GM19438 (cell line): Measurements from ENCODE around the gene STXBP6.
A peak's percentile ranks its signal among the peaks of the same experiment; 100 is the strongest.

ENCODE experiments used
- ATAC-seq: cut with Tn5 transposase; IDR thresholded peaks from one replicate; pipeline ENCODE4 v1.9.1; 2021; ENCODE audit warnings: low read depth; ENCODE audit not compliant: unreplicated experiment

Gene STXBP6

DNA sequence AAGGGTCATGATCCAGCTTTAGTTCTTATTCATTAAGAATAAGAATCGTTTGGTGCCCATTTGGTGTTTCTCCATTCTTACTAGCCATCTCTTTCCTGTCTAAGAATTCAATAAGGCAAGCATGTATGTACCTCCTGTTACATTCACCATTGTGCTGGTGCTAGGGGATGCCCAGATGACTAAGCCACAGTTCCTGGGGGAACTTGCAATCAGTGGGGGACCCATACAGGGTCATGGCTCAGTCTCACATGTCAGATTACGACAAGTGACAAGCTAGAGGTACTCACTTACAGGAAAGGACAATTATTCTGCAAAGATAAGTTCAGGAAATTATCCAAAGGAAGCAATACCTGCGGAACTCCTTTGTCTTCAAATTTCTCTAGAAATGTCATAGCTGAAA is 125.4 kb downstream of the STXBP6 start:
- no peak for ATAC-seq

DNA sequence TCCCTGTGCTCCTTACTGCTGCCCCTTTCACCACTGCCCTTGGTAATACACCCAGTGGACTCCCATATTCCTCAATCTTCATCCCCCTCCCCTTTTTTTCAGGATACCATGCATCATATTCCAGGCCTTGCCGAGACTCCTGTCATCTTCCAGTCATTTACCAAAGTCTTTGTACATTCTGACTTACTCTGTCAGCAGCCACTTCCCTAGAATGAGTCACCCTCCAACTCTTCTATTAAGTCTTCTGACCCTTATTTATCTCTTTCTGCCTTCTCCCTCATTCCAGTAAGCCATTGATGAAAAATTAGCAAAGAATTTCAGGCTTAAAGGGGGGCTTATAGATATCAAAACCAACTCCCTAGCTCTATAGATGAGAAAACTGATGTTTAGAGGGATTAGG is 128.0 kb downstream of the STXBP6 start:
- no peak for ATAC-seq

DNA sequence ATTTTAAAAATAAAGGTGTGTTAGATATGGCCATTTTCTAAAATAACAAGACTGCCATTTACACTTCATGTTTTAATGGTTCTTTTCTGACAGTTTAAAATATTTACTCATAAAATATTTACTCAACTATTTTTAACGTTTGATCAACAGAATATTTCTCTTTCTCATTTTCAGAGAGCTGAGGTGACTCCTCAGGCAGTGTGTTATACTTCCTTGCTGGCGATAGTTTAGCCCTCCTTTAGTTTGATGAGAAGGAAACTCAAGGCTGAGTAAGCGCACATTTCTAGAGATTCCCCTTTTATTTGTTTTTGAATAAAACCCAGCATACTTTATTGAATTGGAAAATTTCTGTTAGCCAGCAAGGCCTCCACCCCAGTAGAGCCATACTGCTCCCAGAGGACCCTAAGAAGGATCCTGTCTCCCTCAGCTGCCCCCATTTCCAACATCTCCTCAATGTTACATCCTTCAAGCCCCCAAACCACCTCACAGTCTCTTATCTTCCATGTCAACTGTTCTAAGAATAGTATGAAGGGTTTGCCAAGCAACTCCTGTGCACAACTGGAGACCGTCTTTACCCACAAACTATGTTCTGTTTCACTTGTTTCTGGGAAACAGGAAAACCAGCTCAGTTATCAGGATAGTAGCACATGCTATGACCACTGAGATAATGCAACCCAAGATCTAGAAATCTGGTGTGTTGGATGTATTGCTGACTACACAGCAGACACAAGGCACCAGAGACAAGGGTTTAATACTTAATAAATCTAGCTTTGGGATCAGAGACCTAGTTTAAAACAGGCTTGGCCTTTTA is 129.5 kb downstream of the STXBP6 start:
- no peak for ATAC-seq

DNA sequence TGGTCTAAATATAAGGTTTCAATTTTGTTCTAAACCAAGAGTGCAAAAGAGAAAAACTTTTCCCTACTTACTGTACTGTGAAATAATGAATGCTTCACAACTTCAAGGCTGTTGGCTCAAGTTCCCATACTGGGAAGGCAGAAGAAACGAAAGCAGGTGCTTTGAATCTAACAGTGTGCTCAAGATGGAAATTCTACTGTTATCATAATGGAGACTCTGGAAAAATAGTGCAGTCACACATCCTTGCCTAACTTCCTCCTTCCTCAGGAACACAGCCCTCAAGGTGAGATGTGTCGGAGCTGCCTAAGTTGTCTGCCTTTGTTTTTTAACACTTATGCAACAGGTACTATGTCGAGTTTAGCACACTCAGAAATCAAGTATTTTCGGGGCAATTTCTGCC is 131.1 kb downstream of the STXBP6 start:
- no peak for ATAC-seq

DNA sequence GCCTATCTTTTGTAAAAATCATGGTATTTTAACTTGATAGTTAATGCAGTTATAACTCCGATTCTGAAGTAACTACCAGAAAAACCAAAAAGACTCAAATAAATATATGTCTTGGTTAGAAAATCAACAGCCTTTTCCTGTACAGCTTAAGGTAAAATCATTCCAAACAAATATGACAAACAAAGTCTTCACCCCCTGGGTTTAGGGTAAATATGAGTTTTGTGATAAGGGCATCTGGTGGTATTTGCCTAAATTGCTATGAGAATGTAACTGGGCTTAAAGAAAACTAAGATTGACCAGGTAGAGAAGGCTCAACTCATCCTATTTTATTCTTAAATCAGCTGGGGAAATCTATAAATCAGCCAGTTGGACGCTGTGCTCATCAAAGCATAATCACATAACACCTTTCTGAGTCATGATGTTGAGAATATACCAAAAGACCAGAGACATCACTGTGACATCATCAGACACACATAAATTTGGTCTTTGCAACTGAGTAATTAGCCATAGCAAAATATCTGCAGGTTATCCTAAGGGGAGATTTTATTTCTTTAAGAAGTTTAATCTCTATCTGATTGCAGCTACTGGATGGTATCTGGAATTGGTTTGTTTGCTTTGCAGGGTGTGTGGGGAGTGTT is 133.9 kb downstream of the STXBP6 start:
- ATAC-seq, result no peak

DNA sequence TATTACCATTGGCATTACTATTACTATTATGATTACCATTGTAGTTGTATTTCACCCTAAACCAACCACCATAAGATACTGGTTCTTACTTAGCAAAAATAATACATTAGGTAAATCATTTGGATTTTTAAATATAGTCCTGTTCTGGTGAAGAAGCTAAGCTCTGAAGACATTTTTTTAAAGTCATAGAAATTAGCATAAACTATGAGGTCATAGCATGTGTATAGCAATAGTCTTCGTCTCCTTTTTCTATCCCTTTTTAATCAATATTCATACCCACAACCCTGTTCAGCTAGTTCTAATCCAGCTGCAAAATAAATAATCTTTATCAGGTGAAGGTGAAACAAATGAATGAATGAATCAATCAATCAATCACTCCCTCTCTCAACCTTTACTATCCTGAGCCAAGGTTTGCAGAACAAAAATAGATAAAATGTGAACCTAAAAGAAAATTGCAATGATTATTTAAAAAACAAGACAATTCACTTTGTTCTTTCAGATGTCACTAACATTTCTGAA is 134.5 kb downstream of the STXBP6 start:
- no peak for ATAC-seq

DNA sequence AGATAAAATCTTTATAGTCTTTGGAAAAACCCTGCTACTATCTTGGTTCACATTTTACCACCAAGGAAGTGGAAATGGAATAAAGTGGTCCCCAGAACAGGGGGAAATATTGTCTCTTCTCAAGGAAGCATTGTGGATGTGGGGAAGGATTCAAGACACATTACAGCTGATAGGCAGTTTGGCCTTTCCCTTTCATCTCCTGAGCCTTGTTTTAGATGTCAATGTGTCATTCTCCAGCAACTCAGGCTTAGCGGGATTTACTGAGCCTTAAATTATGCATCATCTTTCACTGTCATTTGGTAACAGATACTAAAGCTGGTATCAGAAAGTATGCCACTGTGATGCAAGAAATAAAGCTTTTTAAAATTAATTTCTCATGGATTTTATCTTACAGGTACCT is 136.2 kb downstream of the STXBP6 start:
- no peak for ATAC-seq

DNA sequence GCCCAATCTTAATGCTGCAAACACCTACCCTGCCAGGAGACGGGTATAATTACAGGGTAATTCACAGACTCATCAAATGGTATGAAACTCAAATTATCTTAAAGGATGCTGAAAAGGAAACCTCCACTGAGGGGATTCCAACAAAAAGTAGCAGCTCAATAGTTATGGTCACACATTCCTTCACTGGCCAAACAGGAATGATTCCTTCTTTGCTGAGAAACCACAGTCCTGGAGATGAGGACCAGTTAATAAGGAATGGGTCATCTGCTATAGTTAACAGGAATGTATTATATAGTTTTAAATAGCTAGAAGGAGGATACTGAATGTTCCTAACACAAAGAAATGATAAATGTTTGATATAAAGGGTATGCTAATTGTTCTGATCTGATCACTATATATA is 136.9 kb downstream of the STXBP6 start:
- ATAC-seq, result no peak

DNA sequence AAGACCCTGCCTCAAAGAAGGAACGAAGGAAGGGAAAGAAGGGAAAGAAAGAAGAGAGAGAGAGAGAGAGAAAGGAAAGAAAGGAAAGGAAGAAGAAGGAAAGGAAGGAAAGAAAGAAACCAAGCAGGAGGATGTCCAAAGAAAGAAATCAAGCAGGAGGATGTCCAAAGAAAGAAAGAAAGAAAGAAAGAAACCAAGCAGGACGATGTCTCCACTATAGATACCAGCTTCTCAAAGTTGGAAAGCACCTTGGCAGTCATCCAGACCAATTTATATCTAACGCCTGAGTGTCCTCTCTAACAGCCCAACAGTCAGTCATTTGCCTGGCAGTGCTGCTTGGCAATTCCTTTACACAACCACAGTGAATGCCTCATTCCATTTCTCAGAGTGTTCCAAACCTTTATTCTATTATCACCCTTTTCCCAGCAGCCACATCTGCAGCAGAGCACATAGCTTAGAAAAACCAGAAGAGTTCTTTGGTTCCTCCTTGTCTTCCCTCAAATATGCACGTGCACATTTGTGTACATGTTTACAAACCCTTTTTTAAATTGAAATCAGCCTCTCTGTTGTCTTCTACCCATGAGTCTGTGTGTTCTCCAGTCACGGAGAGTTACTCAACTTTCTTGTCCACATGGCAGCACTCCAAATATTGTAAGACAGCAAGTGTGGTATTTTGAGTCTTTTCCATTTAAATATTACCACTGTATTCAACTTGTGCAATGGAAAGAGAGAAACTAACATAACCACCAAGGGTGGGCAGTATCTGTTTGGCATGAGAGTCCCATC is 138.4 kb downstream of the STXBP6 start:
- peak; percentile 53 for ATAC-seq

DNA sequence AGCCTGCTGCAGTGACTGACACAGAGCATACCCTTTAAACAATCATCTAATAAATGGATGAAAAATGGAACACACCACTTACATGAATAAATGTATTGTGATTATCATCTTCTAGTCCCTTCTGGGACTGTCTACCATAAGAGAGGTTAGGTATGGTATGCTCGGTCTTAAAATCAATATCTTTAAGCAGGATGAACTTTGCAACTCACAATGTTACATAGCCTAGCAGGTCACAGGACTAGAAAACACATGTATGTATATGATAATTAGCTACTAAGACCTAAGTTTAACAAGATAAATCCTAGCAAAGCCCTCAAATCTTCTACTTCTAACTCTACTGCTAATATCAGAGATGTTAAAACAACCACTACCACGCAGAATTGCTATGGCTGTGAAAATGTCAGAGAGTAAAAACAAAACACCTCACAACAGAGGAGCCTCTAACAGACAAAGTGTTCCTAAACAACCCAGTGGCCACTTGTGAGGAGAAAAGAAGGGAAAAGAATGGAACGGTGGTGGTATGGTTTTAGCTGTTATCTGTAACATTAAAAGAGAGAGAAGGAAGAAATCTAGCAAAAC is 139.4 kb downstream of the STXBP6 start:
- no peak for ATAC-seq

DNA sequence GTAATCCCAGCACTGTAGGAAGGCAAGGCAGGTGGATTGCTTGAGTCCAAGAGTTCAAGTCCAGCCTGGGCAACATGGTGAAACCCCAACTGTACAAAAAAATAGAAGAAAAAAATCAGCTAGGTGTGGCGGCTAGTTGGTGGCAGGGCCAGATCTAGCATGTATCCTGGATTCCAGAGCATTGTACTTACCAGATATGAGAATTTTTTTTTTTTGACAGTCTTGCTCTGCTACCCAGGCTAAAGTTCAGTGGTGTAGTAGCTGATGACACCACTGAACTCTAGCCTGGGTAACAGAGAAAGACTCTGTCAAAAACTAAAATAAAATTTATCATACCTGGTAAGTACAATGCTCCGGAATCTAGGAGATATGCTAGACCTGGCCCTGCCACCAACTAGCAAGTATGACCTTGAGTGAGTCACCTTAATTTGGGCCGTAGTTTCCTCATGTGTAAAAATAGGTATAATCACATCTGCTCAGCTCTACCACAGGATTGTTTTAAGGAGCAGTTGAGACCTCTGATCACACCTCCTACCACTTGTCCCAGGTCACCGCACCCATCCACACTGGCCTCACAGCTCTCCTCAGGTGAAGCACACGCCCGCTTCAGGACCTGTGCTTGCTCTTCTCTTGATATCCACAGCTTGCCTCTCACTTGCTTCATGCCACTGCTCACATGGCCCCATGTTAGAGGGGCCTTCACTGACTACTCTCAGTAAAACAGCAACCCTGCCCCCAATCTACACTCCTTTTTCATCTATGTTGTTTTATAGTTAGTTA is 140.2 kb downstream of the STXBP6 start:
- no peak for ATAC-seq

DNA sequence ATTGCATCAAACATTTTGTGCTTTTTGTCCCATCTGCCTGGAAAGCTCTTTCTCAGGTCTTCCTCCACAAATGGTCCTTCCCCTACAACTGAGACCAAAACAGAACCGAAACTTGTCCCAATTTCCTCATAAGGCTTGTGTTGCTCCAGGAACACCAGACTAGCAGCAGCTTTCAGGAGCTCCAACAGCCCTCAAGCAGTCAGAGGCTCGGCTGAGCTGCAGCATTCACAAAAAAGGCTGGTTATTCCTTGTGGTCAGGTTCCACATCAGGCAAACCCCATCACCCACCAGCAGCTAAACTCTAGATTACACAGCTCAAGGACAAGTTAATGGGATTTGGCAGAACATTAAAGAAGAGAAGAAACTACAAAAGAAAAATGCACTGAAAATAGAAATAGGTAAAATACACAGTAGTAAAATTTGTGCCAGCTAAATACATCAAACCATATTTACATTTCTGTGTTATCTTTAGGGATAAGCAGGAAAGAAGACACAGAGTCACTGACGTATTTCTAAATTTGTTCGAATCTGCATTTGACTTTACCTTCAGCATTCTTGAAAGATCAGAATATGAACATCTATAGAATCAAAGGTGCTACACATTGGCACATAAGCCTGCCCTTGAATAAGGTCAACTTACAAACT is 141.2 kb downstream of the STXBP6 start:
- ATAC-seq, result no peak

DNA sequence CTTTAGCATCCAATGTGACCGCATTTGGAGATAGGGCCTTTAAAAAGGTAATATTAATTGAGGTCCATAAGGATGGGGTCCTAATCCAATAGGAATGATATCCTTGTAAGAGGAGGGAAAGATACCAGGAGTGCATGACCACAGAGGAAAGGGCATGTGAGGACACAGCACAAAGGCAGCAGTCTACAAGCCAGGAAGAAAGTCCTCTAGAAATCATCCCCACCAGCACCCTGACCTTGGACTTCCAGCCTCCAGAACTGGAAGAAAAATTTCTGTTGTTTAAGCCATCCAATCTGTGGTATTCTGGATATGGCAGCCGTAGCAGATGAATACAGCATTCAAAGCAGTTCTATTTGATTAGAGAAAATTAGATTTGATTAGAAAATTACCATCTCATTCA is 145.4 kb downstream of the STXBP6 start:
- no peak for ATAC-seq

DNA sequence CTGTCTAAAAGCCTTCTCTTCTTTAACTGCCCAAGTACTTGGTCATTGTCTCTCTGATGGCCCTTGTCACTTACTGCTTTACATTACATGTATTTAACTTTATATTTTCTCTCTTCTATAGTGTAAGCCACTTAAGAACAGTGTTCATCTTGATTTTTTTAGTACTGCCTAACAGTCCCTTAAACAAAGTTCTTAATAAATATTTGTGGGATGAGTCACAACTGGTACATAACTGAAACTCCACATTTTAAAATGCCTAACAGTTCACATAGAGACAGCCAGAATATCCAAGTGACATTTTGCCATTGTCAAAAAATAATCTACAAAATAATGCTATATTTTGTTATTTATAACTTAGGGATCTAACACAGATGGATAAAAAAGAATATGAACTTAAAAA is 146.6 kb downstream of the STXBP6 start:
- ATAC-seq, result no peak

DNA sequence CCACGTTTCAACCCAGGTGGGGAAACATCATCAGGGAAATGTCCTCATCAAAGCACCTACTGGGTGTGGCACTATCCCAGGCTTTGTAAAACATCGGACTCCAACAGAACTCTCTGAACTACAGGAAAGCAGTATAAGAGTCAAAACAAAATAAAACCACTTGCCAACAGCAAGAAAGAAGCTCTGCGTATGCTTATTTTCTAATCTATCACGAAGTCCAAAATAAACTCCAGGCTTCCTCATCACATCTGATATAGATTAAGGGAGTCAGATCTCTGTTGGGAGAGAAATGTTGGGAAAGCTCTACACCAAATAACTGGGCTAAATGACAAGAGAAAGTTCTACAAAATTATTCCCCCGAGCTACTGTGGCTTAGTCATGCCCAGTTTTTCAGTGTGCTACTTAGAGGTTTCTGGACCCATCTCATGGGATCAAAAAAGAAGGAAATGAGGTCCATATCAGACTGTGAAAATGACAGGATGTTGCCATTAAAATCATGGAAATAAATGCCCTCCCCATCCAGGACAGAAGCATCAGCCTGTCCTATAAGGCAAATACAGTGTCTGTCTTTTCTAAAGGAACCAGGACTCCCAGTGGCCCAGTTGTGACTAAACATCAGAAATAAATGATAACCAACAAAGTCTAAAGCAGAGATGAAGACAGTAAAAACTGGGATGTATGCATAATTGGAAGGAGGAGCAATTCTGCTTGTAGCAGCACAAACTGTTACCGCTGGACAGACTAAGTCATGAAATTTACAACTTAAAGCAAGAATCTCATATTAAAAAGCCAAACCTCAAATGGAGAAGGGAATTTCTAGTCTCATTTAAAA is 149.5 kb downstream of the STXBP6 start:
- no peak for ATAC-seq

DNA sequence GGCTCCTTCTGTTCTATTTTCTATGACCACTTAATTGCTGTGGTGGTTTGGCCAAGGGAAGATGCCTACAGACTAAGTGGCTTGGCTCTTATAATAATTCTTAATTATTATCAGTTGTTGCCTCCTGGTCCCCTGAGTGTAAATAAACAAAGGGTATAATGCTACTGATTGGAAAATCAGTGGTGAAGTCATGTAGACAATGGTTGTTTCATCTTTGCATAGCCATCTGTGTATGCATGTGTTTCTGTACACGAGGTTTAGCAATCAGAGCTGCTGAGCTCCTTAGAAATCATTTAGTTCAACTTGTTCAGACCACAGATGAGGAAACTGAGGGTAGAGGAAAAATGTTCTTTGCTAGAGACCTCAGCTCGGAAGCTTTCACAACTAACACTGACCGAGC is 152.2 kb downstream of the STXBP6 start:
- ATAC-seq, result no peak

DNA sequence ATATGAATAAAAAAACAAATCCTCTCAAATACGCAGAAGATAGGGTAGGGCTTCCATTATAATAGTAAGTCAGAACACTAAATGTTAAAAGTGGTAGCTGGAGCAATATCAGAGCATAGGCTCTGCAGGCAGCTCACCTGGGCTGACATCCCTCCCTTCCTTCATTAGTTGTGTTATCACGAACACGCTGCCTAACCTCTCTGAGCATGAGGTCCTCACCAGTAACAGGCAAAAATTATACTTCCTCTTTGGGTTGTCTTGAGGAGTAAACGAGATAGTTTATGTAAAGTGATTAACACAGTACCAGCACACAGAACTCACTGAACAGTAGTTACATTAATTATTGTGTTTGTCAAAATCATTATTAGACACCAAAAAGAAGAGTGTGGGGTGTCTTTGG is 154.3 kb downstream of the STXBP6 start:
- no peak for ATAC-seq

DNA sequence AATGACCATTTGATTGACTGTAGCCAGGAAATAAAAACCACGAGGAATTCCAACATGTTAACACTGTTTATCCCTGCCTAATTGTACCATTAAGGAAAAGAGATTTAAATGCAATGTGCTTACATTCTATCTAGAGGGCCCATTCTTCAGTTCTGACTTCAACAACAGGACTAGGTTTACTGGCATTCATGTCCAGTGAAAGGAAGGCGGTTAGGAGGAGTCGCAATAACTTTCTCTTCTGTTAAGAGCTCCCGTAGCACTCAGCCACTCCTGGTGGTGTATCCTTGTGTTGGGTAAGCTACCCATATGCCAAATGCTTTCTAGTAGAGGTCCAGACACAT is 154.7 kb downstream of the STXBP6 start:
- ATAC-seq, result no peak
